Measurements from ENCODE around the gene PROK2.

The PROK2 gene

DNA sequence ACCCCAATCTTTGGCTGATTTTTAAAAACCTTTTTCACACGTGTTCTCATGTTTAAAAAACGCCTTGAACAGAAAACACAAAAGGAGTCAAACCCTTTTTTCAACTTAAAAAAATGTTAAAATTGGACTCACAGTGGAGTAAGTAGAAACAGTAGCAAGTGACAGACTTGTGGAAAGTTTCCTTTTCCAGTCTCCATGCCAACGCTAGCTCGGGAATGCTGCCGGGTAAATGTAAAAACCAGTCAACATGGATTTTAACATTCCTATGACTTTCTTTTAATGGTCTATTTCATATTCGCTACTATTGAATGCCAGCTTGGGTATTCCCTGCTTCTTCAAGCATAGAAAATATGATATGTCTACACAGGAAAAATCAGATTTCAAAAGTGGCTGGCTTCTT is 1.6 kb upstream of the PROK2 start:
- DNase-seq (ENCODE audit: low read depth in 2 of 2): no peak

DNA sequence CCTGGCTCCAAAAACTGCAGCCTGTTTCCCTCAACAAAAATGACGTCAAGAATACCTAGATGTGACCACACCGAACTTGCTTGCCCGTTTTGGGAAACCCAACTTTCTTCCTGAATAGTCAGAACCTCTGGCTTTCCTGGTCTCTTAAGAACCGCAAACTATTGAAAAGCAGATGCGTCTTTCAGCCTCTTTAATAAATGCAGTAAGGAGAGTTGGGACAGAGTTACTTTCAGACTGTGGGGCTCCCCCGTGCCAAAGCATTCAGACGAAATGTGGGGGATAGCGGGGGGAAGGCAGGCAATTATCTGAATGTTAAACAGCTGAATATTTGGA is 1.2 kb upstream of the PROK2 start:
- DNase-seq (ENCODE audit: low read depth in 2 of 2): no peak

DNA sequence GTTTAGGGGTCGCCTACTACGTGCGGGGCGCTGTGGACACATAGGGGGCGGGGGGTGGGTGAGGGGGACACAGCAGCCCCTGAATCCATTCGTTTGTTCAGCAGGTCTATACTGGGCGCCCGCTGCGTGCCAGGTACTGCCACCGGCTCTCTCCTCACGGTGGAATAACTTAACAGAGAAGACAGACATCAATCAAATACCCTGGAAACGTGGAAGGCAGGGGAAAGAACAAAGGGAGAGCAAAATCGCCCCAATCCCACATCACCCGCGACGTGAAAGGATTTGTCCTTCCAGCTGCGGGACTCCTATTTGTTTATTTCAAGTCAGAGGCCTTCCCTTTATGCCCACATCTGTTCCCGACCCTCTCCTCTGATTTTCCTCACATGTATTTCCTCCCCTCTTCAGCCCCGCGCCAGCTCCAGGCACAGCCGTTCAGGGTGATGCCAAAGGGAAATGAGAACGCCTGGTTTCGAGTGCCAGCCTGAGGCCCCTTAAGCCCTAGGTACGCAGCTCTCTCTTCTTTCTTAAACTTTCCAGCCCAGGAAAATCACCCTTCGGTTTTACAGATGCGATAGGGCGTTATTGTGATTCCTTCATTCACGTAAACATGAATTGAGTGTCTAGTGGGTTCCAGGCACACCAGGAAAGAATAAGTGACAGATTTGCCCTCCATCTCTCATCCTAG is 726 bp upstream of the PROK2 start:
- DNase-seq (ENCODE audit: low read depth in 2 of 2): no peak

DNA sequence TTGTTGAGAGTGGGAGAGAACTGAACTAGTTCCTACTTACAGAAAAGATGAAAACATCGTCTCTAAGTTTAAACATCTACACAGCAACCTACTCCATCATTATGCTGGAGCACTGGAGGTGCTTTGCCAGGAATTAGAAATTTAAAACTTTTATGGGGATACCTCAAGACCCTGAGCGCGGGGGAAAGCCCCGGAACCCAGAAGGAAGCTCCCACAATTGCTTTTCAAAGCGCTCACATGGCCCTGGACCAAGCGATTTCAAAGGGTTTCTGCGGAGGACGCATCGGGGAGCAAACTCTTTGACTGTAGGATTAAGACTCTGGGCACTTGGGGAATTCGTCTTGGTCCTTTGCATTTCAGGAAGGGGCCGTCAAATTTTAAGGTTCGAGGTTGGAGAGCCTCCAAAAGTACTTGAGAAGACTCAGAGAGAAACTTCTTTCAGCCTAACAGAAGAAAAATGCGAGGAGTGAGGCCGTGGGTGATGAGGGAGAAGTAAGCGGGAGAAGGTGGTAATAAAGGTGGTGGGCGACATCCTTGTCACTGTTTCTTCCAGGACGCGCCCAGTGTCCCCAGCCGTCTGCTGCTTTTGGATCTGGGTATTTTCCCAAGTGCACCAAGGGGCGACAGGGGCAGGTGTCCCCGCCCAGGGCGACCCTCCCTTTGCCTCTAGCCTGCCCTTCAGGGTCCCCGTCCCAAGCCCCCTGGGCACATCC is 591 bp downstream of the PROK2 start:
- DNase-seq (ENCODE audit: low read depth in 2 of 2): no peak

DNA sequence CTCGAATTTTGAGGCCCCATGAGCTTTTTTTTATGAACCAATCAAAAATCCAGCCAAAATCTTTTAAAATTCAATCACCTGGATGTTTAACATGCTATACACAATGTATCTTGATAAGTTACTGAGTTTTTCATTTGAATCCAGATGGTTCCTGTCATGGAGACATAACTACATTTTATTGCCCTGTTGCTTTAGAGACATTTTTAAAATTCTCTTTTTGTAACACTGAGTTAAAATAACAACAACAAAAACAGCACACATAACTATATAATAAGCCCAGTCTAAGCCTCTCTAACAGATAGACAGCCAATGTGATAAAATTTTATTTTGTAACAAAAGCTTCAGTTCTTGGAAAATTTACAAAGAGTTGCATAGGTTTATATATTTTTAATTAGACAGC is 1.8 kb downstream of the PROK2 start:
- DNase-seq (ENCODE audit: low read depth in 2 of 2): no peak

DNA sequence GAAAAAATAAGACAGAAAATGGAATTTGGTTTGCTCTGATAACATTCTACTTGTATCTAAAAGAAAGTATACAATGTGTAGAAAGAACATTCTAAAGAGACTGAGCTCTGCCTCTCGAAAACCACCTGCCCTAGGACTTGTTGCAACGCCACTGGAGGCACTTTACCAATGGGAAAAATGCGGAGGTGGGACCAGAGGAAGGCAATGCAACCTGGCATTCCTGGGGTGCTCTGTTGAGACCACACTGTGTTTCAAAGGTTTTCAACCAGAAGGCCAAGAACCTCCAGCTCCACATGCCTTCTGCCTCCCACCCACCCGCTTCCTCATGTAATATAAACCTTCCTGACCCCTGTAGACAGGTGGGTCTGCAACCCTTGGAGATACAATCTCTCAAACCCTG is 4.5 kb downstream of the PROK2 start:
- no peak for DNase-seq (ENCODE audit: low read depth in 2 of 2)

DNA sequence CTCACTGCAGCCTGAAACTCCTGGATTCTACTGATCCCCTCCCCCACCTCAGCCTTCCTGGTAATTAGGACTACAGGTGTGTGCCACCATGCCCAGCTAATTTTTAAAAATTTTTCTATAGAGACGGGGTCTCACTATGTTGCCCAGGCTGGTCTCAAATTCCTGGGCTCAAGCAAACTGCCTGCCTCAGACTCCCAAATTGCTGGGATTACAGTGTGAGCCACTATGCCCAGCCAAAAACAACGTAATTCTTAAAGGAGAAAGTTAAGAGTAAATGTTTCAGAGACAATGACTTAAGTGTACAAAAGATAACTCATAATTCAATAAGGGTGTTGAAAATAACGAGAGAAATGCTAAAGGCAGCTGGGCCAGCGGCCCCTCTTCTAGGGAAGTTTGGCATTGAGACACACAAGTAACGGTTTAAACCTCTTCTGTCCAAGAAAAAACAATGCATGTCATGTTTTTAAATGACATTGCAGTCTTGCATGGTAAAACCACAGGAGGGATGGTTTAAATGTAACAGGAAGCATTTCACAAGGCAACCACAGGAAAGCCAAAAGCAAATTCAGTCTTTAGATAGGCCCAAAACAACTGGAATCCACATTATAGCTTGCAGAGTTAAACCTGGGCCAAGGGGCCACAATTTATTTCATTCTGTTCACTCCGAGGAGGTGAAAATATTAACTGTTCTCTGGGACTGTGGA is 5.1 kb downstream of the PROK2 start:
- DNase-seq (ENCODE audit: low read depth in 2 of 2): no peak

DNA sequence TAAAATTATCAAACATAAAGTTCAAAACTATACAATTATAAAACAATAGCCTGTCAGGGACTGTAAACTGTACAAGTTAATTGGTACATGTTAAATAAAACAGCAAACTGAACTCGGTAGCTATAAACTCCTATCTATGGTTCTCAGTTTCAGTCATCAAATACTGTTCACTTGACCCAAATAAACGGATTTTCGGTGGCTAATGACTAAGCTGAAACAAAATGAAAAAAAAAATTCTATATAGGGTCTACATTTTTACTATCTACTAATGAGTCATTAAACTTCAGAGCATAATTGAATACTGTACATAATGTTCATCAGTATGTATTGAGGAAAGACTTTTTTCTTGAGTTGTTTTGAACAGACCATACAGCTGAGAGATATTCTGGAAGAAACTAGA is 6.6 kb downstream of the PROK2 start:
- DNase-seq (ENCODE audit: low read depth in 2 of 2): no peak

DNA sequence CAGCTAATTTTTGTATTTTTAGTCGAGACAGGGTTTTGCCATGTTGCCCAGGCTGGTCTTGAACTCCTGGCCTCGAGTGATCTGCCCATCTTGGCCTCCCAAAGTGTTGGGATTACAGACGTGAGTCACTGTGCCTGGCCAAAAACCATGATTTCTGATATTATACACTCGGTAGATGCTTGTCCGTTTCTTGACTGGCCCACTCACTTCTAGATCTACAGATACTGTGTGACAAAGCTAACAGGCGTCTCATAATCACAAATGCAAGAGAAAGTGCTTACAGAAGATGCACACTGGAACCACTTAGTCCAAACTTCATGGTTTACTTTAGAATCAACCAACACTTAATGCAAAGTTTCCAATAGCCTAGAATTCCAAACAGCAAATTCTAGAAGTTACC is 8.4 kb downstream of the PROK2 start:
- no peak for DNase-seq (ENCODE audit: low read depth in 2 of 2)

DNA sequence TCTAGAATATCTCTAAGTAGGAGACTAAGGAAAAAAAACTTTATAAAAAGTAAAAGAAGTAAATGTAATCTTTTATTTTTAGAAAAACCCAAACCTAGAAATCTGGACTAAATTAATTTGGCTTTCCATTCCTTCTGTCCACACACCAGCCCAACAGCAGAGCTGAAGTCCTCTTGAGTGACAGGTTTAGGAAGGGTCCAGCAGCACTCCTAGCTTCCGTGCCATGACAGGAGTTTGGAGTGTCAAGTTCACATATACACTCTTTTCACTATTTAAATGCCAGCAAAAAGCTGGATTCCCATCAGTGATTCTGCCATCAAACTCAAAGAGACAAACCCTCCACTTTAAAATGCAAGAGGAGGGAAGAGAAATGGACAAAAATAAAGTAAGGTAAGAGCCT is 13.1 kb downstream of the PROK2 start:
- no peak for DNase-seq (ENCODE audit: low read depth in 2 of 2)

DNA sequence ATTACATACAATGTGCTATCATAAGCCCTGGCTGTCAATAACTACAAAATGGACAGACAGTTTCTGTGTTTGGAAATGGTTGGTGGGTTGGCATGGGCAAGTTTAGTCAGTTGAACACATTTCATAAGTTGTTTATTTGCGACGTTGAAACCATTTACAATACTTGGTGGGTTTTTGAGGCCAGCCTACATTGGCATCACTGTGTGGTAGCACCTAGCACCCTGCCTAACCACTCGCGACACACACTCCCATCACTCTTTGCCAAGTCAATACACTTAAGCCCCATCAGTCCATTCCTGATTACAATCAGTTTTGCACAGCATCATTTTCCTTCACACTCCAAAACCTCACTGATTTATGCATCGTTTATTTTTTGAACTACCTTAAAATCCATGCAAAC is 13.8 kb downstream of the PROK2 start:
- no peak for DNase-seq (ENCODE audit: low read depth in 2 of 2)

DNA sequence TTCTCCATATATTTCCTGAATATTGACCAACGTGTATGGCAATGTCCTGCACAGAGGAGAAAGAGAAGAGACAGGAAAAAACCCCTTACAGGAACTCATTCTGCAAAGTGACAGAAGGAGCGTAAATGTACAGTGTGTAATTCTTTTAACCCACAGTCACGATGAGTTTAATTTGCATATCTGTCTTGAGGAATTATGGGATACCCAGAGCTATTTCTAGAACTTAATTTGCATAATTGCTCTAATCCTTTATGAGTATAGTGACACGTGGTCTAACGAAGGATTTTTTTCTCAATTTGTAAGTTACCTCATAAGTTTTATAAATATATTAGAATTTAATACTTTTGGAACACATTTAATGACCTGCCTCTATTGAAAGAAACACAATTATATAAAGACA is 21.5 kb downstream of the PROK2 start:
- DNase-seq (ENCODE audit: low read depth in 2 of 2): no peak

DNA sequence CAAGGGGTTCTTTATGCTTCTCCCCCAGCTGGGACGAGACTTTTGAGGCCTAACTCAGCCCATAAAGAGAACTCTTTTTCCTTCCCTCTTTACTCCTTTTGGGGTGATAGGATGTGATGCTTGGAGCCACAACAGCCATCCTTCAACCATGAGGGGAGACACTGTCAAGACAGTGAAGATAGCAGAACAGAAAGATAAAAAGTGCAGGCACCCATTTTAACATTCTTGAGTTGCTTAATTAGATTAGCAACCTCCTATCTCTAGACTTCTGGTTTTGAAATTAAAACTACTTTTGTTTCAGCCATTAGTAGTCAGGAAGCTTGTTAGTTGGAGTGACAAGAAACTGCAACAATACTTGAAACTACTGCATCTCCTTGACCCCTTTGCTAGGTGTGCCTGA is 24.8 kb downstream of the PROK2 start:
- DNase-seq (ENCODE audit: low read depth in 2 of 2): no peak

DNA sequence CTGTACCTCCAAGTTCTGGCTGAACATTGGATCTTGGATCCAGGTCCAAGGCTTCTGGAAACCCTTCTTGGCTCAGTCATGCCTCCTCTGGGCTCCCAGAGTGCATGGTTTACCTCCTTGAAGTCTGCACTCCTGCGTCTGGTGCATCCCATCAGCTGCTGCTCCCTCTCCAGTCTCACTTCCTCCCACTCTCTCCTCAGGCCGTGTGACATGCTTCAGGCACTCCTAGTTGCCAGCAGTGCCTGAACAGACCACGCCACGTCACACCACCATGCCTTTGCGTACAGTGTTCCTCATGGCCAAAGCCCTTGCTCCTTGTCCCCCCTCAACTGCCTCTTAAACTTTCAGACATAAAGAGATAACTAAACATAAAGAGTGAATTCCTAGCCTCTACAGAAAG is 25.5 kb downstream of the PROK2 start:
- DNase-seq (ENCODE audit: low read depth in 2 of 2): no peak

DNA sequence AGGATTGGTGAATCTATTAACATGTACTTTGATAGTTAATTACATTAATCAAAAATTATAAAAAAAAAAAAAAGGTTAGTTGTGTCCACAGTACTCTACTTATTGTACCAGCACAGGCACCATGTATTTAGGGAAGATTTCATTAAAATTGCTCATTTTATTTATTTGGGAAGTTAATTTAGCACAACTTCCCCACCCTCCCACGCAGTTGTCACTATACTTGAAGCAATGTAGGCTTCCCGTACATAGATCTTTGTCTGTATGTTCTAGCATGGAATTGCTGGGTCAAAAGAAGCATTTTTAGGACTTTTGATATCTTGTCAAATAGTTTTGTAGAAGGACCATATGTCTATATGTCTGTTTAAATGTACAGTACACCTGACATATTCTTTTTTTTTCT is 26.9 kb downstream of the PROK2 start:
- no peak for DNase-seq (ENCODE audit: low read depth in 2 of 2)

DNA sequence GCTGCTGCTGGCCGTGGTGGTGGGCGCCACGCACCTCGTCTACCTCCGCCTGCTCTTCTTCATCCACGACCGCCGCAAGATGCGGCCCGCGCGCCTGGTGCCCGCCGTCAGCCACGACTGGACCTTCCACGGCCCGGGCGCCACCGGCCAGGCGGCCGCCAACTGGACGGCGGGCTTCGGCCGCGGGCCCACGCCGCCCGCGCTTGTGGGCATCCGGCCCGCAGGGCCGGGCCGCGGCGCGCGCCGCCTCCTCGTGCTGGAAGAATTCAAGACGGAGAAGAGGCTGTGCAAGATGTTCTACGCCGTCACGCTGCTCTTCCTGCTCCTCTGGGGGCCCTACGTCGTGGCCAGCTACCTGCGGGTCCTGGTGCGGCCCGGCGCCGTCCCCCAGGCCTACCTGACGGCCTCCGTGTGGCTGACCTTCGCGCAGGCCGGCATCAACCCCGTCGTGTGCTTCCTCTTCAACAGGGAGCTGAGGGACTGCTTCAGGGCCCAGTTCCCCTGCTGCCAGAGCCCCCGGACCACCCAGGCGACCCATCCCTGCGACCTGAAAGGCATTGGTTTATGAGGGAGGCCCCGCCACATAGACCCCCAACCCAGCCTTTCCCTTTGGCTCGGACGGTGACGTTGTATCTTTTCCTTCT is 30.2 kb downstream of the PROK2 start:
- no peak for DNase-seq (ENCODE audit: low read depth in 2 of 2)

DNA sequence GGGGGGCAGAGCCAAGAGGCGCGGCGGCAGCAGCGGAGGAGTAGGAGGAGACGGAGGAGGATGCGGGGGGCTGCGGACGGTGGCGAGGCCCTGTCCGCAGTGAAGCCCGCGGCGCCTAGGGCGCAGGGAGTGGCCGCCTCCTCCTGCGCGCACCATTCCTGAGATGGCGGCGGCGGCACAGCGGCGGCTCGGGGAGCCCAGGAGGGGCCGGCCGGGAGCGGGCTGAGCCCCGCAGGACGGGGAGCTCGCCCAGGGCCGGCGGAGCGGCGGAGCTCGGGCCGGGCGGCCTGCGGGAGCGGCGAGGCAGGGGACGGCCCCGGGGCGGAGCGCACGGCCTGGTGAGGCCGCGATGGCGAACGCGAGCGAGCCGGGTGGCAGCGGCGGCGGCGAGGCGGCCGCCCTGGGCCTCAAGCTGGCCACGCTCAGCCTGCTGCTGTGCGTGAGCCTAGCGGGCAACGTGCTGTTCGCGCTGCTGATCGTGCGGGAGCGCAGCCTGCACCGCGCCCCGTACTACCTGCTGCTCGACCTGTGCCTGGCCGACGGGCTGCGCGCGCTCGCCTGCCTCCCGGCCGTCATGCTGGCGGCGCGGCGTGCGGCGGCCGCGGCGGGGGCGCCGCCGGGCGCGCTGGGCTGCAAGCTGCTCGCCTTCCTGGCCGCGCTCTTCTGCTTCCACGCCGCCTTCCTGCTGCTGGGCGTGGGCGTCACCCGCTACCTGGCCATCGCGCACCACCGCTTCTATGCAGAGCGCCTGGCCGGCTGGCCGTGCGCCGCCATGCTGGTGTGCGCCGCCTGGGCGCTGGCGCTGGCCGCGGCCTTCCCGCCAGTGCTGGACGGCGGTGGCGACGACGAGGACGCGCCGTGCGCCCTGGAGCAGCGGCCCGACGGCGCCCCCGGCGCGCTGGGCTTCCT is 31.0 kb downstream of the PROK2 start, which contains the start of gene GPR27:
TSS of gene GPR27 (plus strand) at position 155 of the 909 bp plus-strand sequence. CDS start at position 350, 195 bp downstream.
- no peak for DNase-seq (ENCODE audit: low read depth in 2 of 2)

DNA sequence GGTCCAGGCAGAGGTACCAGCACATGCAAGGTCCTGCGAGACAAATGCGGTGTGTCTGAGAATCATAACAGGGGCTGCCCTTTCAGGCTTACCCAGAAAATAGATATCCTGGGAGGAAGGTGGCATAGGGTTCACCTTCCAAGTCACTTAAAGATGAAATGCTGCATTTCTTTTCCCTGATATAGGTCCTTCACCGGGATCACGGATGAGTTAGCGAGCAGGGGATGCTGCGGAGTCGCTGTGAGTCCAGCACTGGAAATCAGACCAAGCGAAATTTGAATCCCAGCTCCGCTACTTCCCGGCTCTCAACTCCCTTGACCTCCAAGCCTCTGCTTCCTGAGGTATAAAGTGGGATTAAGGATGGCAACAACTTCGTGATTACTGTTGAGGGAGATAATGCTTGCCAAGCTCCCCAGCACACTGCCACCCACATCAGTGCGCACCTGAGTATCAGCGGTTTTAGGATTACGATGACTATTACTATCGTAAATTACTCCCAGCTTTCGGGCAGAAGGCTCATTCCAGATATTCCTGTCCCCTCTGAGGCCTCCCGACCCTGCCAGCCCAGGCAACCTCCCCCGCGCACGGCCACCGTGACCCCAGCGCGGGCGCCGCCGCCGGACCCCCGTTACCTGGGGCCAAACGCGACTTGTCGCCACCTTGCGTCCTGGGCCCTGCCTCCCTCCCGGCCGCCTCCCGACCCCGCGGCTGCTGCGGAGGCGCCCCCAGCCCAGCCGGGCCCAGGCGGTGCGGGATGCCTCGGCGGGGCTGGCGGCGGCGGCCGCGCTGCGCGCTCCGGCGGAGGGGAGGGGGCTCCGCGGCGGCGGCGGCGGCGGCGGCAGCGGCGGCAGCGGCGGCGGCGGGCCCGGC is 31.9 kb downstream of the PROK2 start:
- no peak for DNase-seq (ENCODE audit: low read depth in 2 of 2)

DNA sequence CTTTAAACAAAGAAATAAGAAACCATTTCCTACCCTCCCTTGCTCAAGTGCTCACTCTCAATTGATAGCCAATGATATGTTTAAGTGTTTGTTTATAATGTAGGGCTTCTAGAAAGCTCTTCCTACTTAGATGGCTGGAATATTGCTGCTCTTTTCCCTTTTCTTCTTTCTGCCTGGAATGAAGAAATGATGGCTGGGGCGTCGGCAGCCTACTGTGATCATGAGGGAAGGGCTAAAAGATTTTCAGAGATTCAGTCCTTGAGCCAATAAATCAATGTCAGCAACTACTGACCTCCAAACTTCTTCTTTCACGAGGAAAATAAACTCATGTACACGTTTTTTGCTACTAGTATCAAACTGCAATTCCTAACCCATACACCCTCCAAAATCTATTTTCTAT is 33.3 kb downstream of the PROK2 start:
- DNase-seq (ENCODE audit: low read depth in 2 of 2): no peak

DNA sequence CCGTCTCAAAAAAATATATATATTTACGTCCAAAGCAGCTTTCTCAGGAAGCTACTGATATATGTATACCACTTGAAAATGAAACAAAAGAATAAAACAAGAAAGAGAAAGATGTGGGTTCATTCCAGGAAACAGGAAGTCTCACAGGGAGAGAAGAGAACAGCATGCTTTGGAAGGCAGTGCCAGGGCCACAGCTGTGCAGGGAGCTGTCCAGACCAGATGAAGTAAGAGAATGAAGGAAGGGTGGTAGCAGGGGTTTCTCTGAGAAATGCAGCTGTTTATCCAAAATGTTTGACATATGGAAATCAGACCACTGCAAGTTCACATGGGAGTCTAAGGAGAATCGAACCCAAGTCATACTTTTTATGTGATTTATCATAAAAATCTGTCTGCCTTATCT is 40.2 kb downstream of the PROK2 start:
- DNase-seq (ENCODE audit: low read depth in 2 of 2): no peak

DNA sequence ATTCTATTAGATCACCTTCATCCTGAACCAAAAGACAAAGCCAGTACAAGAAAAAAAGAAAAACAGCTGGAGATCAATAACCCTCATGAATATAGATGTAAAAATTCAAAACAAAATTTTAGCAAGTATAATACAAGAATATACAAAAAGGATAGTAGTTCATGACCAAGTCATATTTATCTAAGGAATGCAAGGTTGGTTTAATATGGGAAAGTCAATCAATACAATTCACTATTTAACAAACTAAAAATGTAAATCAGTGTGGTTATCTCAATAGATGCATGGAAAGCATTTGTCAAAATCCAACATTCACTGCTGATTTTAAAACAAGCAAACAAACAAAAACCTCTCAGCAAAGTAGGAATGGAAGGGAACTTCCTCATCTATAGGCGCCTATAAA is 42.3 kb downstream of the PROK2 start:
- no peak for DNase-seq (ENCODE audit: low read depth in 2 of 2)
